GM19397 (cell line): Measurements from ENCODE around the gene DCANP1.

ENCODE experiments used
- ATAC-seq: cut with Tn5 transposase; IDR thresholded peaks from one replicate; pipeline ENCODE4 v1.9.1; 2021; ENCODE audit warnings: mild to moderate bottlenecking, moderate library complexity; ENCODE audit not compliant: unreplicated experiment

DCANP1 gene

DNA sequence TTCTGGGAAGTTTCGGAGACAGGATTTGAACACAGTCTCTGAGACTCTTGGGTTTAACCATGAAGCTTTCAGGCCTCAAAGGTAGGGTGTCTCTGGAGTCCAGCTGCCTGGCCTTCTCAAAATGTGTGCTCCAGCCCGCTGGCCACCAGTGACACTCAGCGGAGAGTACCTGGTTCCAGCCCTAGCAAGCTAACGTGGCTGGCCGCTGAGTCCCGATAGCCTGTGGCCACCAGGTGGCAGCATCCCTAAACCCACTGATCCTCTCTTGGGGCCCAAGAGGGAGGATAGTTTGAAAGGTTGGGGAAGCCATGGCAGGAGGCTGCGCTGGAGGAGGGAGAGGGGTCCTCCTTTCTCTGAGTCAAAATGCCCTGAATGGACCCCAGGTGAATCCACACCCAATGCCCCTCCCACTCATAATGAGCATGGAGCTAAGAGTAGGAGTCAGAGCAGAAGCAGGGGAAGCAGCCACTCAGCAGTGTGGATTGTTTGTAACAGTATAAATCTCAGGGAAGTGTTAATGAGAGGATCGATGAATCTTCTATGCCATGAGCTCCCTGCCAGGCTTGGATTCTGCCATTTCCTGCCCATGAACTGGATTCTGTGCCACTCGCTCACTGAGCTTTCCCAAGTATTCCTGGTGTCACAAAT is 10.4 kb upstream of the DCANP1 start:
- peak; percentile 53 for ATAC-seq

DNA sequence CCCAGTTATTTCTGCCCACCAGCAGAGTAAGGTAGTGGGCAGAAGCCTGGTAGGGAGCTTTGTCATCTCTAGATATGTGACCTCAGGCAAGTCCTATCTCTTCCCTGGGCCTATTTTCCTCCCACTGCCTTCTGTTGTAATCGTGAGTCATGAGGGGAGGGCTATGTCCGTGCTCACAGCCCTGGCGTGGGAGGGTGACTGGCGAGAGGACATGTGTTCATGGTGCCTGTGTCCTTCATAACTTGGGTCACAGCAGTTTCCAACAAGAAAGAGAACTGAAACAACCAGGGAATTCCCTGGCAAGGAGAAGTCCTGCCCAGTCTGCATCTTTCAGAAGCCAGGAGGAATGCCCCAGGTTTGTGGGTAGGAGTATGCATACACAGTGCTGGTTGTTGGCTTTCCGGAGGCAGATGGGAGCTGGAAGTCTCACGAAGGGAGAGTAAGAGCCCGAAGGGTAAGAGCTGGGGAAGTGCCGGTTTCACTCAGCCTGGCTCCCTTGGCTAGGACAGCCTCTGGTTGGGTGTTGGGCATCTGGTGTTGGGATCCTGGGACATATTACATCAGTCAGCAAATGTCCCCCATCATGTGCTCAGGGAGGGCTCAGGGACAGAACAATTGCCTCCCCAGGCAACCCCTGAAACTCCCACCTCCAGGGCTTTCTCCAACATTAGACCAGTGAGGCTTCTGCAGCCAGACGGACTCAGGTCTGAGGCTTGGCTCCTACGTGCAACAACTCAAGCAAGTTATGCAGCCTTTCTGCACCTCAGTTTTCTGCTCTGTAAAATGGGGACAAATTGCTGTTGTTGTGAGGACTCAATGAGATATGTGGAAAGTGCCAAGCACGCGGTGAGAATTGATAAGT is 9.3 kb upstream of the DCANP1 start:
- peak; percentile 51 for ATAC-seq

DNA sequence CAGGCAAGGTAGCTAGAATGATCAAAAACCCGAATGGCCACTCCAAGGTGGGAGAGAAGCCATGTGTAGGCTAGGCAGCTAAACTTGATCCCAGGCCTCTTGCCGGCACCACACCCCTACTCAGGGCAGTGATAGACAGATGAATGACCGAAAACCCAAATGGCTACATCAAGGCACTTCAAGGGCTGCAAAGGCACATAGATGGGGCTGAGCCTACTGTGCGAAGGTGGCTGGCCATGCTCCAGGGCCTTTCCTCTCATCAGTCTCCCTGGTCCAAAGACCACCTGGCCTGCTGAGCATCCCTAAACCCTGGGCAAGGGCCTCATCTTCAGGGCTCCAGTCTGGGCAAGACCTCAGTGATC is 8.7 kb upstream of the DCANP1 start:
- no peak for ATAC-seq

DNA sequence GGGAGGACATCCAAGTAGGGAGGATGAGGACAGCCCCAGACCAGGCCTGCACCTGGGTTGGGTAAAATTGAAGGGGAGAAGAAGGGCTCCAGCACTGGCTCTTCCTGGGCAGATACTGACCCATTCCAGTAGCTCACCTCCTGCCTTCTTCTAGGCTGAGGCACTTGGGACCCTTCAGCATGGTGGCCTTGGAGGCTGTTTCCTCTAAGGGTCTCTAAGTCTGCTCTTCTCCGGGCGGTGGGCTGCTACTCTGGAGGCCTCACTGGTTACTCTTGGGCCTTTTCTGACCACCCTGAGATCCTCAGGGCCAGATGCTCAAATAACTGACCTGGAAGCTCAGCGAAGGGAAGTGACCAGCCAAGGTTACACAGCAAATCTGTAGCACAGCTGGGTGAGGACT is 7.8 kb upstream of the DCANP1 start:
- no peak for ATAC-seq

DNA sequence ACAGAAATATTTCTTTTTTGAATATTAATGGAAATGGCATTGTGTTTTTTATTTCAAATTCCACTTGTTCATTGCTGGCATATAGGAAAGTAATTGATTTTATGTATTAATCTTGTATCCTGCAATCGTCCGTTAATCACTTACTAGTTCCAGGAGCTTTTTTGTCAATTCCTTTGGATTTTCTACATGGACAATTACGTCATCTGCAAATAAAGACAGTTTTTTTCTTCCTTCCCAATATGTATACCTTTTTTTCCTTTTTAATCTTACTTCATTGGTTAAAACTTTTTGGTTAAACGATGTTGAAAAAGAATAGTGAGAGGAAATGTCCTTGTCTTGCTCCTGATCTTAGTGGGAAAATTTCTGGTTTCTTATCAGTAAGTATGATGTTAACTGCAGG is 6.5 kb upstream of the DCANP1 start:
- no peak for ATAC-seq

DNA sequence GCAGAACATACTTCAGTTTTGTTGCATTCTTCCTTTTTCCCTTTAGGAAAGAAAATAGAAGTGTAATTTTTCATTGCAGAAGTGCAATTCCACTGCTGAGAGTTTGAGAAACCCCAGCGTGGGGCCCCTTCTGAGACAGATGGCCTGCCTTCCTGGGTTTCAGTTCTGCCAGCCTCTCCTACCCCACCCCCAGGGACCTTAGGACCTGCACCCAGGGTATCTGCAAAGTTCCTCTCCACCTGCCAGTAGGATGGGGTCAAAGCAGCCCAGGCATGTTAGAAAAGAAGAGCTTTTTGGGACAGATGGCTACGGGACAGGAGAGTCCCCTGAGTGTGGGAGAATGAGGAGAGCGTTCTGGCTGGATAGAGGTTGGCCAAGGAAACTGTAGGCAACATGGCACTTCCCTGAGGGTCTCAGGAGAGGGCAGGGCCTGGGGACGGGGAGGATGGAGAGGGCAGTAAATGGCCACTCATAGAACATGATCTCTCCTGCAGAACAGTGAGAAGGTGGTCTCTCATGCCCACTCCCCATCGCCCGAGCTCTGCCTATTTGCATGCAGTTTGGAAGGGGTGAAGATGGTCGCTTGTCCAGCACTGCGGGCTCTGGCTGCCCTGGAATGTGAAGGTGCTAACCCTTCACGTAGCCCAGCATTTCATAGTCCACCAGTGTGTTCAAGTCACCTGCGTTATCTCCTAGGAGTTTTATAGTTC is 5.3 kb upstream of the DCANP1 start, which contains the start of gene TIFAB:
Gene TIFAB (minus strand): TSS at position 31 of the 710 bp plus-strand sequence. CDS start 2,412 bp downstream, outside the sequence.
- ATAC-seq = no peak

DNA sequence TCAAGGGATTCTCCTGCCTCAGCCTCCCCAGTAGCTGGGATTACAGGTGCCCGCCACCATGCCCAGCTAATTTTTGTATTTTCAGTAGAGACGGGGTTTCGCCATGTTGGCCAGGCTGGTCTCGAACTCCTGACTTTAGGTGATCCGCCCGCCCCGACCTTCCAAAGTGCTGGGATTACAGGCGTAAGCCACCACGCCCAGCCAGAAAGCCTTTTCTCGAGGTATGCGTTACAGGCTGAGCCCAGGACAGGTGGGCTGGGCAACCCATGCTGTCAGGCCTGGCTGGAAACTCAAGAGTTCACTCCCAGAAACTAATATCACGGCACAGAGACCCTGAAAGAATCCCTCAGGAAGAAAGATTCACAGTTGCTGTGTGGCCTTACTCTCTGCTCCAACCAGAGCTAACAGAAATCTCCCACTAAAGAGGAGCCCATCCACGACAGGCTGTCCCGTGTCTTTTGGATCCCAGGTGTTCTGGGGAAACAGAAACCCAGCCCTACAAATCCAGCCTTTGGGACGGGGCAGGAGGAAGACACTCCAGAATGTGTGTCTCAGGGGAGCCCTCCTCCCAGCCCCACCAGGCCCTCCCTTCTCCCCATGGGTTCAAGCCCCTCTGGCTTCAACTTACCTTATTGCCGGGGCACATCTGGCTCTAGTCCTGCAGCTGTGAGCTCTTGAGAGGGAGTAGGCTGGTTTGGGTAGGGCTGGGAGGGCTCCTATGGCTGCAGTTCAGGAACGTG is 4.6 kb upstream of the DCANP1 start:
- ATAC-seq = no peak

DNA sequence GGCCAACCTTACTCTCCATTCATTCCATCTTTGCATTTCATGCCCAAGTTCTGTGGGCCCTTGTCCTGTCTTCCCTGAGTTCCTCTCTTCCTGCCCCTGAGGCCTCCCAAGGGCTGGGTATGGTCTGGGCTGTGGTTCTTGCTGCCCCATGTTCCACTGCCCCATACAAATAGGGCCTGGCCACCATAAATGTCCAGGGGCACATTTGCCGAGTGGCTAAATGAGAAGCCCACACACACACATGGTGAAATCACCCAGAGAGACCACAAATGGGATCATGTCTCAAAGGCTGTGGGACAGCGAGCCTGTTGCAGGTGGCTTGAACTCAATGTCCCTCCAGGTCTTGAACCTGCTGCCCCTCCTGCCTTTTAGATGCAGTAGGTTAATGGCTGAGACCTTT is 3.8 kb upstream of the DCANP1 start:
- no peak for ATAC-seq

DNA sequence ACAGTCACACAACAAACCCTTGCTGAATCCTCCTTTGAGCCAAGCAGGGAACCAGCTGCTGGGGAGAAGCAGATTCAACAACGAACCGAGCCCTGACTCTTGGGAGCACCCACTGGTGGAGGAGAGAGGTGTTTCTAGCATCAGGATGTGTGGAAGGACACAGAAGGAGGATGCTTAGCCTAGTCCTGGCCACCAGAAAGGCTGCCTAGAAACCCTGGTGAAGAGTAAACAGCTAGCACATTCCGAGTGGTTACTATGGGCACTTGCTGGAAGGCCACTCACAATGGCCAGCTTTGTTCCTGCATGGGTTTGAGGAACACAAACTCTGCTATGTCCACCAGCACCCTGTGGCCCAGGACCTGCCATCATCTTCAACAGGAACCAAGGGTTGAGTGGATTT is 3.2 kb upstream of the DCANP1 start:
- ATAC-seq = no peak

DNA sequence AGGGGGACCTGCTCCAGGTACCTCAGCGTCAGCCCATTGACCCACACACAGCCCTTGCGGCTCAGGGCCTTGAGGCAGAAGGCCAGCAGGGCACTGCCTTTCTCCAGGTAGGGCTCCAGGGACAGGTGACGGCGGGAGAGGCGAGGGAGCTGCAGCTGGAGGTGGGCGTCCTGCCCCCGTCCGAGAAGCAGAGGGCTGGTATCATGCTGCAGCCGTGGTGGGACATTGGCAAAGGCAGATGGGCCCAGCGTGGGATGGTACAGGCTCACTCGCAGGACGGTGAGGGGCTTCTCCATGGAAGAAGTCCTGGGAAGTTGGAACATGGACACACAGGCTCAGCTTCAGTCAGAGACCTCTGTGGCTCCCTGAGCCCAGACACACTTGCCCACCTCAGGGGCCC is 2.5 kb upstream of the DCANP1 start:
- no peak for ATAC-seq

DNA sequence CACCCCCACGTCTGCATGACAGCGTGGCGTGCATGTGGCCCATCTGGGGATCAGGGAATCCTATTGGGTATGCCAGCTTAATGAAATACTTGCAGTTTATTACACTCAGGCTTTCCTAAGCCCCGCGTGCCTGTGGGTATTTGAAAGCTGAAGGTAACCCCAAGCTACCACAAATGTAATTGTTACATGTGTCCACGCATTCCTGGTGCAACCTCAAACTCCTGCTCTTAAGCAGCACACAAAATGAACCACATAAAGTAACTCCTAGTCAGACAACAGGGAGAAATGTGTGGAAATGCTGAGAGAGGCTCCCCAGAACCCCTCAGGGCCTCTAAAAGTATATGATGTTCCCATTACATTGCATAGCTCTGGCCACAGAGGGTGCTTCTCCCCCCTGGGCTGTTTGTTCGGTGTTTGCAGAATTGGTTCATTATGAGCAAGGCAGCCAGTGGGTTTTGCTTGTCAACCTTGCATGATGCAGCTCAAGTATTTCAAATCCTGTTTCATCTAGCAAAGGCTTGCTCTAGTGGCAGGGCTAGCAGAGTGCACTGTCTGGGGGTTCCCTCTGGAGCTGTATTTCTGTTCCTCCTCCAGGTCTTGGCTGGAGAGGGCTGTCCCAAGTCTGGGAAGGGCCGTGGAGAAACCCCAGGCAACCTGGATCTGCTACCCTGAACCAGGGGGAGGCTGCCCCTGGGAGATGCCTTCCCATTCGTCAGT is 1.8 kb upstream of the DCANP1 start:
- no peak for ATAC-seq

DNA sequence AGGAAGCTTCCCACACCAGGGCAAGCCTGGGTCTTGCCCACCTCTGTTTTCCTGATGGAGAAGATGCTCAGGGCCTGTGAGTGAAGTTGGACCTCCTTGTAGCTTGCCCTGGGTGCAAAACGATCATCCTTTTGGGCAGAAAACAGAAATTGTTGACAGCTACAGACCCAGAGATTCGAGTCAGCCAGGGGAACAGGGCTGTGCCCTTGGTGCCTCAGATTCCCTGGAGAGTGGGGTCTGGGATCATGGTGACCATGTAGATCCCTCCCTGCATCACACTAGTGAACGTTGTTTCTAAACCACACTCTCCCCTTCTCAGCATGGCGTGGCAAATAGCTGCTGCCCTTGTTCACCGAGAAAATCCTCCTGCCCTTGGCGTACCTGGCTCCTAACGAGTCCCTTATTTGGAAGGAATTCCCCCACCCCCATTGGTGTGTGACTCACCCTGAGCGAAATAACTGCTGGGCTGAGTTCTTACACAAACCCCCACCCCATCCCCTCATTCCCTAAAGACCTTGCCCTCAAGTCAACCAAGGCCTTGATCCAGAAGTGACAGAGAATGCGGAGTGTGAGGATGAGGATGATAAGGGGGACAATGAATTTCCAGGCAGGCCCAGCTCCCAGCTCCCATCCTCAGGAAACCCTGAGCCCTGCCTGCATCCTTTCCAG is 1.1 kb upstream of the DCANP1 start:
- no peak for ATAC-seq

DNA sequence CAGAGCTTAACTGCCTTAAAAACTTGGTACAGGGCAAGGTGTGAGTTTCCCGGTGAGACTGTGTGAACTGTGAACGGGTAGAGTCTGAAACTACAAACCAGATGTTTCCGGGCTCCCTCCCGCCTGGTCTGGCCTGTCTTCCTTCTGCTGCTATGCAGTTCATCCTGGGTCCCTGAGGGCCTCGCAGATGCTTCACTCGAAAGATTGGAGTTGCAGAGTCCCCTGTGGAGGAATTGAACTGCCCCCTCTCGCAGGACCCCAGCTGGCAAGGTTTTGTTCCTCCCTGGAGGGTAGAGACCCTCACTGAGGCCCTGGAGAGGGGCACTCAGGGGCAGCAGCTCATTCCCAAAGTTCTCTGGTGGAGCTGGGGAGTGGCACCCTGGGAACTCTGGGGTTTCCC is 533 bp downstream of the DCANP1 start:
- no peak for ATAC-seq

DNA sequence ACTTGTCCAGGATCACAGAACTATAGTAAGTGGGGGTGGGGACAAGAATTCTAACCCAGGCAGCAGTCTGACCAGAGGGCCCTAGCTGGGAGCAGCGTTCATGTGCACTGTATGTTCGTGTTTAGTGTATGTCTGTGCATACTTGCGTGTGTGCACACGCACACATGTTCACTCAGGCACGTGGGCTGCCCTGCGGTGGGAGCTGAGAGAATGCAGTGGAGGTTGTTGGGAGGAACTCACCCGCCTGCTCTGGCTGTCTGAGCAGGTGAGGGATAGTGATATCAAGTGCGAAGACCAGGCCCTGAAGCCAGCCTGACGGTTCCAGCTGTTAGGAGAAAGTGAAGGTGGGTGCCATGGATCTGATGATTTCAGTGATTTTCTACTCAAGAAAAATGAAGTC is 942 bp downstream of the DCANP1 start:
- no peak for ATAC-seq

DNA sequence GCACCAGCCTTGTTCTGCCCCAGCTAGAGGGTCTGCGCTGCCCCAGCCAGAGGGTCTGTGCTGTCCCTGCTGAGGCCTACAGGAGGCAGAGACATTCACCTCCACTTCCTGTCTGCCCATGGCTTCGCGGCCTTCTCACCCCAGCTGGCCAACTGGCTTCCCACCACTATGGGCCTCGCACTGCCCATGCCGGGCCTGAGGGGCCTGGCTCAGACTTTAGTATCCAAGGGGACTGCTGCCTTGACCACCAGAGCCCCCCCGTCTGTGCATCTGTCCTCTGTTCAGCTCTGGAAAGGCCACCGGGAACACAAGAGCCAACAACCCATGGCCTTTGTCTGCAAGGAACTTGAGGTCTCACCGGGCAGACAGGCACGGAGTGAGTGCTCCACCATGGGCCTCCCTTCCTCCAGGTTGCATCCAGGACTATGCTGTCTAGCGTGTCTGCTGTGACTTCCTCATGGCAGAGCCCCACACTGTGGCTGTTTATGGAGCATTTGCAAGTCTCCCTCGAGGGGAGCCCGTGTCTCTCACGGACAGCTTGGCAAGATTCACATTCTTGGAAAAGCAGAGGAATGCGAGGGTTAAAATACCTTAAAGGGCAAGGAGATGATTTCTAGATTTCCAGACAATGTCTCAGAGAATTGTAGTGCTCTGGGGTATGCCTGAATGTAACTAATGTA is 1.7 kb downstream of the DCANP1 start:
- no peak for ATAC-seq

DNA sequence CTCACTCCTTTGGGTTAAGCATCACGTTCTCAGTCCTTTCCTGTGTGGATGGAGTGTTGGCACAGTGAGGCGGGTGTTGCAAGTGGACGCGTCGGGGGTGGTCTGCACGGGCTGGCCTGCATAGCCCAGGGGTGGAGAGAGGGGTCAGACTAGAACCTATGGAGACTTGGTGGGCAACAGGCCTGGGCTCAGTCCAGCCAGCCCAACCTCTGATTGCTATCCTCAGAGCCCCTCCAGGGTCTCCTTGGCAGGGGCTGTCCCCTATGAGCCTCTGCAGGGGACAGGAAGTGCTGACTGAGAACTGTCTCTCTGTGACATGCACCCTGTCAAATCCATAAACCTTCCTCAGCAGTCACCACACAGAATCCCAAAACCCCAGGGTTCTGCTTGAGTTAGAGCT is 2.3 kb downstream of the DCANP1 start:
- no peak for ATAC-seq

DNA sequence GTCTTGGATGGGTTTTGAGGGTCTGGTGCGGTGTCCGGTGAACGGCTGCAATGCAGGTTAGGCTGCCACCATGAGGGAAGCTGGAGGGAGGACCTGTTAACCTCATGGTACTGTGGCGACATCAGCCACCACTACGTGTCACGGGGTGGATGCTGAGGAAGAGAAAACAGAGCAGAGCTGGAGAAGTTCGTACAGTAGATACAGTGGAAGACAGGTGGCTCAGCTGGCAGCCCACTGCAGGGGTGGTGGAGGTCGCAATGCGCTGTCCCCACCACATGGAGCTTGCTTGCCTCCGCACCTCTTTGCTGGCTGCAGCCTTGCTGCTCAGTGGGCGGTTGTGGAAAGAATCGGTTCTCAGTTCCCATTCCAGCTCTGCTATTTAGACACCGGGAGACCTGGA is 2.8 kb downstream of the DCANP1 start:
- ATAC-seq = no peak

DNA sequence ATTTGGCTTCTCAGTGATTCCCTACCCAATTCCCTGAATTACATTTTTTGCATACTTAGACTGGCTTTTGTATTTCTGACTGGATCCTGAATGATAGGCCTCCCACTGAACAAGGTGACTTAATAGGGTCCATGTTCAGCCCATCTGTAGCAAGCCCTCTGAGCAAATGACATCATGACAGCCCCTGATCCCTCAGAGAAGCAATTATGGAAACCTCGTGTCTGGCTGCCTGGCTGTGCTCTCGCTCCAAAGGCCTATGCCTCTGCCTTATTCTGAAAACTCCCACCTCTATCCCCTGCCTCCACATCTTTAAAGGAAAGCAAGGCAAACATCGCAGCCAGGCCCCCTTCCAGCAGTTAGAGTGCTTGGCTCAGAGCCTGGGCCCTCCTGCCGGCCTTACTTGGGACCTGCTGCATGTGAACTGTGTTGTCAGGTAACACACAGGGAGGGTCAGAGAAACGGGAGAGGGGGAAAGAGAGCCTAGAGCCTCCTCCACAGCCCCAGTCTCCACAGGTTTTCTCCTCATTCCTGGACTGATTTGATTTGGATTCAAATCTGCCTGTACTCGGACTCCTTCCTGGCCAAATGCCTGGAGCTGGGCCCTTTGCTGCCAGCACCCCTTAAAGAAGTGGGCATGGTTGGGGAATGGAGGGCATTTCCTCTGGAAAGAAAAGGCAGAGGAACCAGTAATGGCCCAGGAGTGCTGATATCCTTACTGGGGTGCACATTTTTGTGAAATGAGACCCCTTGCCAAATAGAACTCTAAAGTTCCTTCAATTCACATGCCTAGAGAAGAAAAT is 3.8 kb downstream of the DCANP1 start:
- no peak for ATAC-seq
